GM18520 (cell line): ENCODE measurements around the gene ATR.
"Not testable (repeated sequence)": the region's sequence is repeated elsewhere in the genome, so short reads cannot be mapped to it uniquely, and the experiment has no call there.

Experiments
- ATAC-seq: cut with Tn5 transposase; IDR thresholded peaks from one replicate; pipeline ENCODE4 v1.9.1; 2021; ENCODE audit not compliant: unreplicated experiment

ATR gene

DNA sequence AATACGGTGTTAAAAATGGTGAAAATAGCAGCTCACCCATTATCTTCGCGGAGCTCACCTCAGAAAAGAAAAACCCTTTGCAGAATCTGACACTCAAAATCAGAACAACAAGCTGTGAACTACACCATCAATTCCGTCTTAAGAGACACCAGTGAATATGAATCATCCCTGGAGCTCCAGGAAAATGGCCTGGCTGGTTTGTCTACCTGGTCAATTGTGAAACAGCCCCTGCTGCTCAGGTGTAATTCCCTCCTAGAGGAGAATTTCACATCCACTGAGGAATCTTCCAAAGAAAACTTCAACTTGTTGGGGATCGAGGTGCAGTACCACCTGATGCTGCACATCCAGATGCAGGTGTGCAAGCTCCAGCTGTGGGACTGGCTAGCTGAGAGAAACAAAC, 127.7 kb downstream of the ATR start:
- no peak for ATAC-seq

DNA sequence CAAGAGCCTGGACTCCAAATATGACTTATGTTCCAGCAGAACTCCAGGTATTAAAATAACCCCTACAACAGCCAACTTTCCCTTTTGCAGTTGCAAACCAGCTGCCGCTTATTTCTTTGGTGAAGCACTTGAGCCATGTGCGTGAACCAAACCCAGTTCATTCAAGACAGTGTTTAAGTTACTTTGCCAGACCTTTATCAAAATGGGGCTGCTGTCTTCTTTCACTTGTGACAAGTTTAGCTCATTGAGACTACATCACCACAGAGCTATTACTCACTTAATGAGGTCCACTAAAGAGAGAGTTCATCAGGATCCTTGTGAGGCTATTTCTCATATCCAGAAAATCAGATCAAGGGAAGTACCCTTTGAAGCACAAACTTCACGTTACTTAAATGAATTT, 128.3 kb downstream of the ATR start:
- no peak for ATAC-seq

DNA sequence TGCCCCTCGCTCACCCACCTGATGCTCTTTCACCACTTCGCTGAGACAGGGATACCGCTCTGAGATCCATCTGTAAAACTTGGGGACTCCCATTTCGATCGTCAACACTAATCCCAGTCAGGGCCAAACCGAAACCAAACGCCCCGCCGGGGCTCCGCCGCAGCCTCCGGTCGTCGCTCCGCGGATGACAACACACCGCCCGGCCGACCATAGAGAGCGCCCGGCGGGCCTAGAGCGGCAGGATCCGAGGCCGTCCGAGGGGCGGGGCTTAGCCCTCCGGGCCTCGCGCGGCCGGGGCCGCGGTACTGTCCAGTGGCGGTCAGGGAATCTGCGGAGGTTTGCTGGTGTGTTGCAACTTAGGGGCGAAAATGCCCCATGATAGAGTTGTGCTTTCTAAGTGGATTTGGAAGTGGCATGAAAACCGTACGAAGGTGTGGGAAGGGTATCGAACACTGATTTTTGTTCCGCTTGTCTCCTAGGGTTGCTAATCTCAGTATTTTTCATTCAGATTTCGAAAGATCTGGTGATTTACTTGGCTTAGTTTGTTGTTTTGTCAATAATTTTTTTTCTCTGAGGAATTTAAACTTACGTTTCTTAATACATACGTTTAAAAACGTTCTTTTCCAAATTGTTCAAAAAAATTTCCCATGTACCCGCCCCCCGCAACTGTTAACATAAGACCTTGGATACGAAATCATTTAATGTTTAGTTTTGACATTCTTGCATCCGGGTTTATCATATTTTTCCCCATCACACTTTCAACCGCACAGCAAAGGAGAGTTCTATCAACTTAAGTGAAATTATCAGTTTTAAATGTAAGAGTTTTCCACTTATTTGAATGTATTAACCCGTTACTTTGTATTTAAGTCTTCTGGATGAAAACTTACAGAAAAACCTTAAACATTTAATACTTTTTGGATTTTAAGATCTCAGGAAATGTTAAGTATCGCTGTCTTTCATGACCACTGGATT, 130.4 kb downstream of the ATR start, which contains the start of gene XRN1:
XRN1 (minus strand) TSS at position 186 of the 972 bp plus-strand sequence; CDS start at position 93, 93 bp downstream.
- peak; percentile 78 for ATAC-seq

DNA sequence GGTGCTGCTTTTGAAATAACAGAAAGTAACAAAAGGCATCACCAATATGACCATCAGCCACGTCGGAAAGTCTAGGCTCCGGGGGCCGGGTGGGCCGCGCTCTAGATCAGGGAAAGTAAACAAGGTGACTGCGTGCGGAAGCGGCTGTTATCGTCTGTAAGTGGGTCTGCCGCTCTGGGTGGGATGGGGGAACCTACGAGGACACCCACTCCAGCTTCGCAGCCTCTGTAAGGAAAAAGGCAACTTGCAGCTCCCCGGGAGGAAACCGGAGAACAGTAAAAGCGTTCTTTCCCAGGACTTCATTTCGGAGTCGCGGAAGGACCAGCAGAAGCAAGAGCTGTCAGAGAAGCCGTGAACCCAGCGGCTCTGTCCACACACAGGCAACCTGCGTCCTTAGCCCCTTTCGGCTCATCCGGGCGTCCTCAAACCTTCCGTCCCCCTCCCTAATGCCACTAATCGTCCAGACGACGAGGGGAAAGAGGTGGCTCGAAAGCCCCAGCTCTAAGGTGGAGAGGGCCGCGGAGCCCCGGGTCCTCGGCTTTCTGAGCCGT, 131.2 kb downstream of the ATR start:
- ATAC-seq, result no peak

DNA sequence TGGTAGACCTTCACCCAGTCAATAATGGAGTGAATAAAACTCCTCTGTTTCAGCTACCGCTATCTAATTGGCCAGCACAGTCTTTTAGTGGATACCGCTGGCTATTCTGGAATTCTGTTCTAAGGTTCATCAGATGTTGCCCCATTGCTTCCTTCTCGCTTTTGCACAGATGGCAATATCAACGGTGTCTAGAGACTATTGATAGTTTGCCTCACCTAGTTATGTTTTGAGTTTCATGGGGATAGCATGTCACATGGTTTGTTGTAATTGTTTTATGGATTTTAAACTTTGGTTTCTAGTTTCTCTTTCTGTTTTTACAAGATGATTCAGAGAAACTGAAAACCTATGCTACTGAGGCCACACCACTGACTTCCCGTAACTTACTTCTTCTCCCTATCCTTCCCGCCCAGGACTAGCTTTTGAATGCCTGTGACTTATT, 132.7 kb downstream of the ATR start:
- peak; percentile 48 for ATAC-seq

DNA sequence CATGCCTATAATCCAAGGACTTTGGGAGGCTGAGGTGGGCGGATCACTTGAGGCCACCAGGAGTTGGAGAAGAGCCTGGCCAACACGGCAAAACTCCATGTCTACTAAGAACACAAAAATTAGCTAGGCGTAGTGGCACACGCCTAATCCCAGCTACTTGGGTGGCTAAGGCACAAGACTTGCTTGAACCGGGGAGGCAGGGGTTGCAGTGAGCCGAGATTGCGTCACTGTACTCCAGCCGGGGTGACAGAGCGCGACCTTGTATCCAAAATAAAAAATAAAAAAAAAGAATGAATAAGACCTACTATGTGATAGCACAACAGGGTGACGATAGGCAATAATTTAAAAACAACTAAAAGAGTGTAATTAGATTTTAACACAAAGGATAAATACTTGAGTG, 134.2 kb downstream of the ATR start:
- ATAC-seq, result no peak

DNA sequence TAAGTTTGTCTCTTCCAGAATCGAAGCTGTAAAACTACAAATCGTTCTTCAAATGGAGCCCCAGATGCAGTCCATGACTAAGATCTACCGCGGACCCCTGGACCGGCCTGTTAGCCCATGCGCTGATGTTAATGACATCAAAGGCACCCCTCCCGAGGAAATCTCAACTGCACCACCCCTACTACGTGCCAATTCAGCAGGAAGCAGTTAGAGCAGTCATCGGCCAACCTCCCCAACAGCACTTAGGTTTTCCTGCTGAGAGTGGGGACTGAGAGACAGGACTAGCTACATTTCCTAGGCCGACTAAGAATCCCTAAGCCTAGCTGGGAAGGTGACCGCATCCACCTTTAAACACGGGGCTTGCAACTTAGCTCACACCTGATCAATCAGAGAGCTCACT, 135.5 kb downstream of the ATR start:
- ATAC-seq, result not testable (repeated sequence)

DNA sequence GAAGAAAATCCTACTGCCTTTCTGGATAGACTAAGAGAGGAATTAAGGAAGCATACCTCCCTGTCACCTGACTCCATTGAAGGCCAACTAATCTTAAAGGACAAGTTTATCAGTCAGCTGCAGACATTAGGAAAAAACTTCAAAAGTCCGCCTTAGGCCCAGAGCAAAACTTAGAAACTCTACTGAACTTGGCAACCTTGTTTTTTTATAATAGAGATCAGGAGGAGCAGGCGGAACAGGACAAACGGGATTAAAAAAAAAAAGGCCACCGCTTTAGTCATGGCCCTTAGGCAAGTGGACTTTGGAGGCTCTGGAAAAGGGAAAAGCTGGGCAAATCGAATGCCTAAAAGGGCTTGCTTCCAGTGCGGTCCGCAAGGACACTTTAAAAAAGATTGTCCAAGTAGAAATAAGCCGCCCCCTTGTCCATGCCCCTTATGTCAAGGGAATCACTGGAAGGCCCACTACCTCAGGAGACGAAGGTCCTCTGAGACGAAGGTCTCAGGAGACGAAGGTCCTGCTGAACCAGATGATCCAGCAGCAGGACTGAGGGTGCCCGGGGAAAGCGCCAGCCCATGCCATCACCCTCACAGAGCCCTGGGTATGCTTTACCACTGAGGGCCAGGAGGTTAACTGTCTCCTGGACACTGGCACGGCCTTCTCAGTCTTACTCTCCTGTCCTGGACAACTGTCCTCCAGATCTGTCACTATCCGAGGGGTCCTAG, 138.9 kb downstream of the ATR start:
- not testable (repeated sequence) for ATAC-seq

DNA sequence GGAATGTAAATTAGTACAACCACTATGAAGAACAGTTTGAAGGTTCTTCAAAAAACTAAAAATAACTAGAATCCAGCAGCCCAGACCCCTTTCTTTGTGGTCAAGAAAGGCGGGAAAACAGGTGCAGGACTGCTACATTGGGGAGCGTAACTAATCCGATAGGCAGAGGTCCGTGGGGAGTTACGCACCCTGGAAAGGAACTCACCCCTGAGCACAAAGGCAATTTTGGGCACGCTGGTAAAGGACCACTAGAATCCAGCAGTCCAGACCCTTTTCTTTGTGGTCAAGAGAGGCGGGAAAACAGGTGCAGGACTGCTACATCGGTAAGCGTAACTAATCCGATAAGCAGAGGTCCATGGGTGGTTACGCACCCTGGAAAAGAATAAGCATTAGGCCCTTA, 140.4 kb downstream of the ATR start:
- ATAC-seq, result not testable (repeated sequence)

DNA sequence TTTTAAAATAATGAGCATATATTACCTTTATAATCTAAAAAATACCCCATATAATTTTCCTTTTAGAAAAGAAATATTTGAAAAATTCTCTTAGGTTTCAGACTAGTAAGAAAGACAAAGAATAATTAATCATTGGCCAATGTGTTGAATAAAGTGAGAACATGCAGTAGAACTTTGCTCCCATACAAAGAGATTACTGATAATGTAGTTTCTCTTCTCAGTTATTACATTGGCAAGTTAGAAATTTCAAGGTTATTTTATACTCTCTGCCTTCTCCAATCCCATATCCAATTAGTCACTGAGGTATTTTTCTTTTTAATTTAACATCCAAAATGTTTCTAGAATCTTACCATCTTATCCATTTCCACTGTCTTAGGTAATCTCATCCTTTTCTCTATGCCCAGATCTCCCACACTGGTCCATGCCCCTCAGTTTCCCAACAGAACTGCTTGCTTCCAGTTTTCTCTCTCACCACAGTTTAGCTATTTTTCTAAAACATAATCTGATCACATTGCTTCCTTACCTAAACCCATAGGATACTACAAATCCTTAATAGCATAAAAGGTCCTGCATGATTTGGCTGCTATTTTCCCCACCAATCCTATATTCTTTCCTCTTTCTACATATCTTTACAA, 141.5 kb downstream of the ATR start:
- no peak for ATAC-seq

DNA sequence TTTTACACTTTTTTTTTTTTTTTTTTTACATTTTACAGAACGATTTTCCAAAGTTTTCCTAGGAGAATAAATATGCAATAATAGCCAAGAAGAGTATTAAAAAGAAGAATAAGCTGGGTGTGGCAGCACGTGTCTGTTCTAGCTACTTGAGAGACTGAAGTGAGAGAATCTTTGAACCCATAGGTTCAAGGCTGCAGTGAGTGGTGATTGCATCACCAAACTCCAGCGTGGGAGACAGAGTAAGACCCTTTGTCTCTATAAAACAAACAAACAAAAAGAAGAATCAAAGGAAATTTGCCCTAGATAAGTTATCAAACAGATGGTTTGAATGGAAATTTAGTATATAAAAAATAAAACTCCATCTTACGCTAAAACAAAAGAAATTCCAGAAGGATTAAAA, 144.0 kb downstream of the ATR start:
- ATAC-seq, result no peak

DNA sequence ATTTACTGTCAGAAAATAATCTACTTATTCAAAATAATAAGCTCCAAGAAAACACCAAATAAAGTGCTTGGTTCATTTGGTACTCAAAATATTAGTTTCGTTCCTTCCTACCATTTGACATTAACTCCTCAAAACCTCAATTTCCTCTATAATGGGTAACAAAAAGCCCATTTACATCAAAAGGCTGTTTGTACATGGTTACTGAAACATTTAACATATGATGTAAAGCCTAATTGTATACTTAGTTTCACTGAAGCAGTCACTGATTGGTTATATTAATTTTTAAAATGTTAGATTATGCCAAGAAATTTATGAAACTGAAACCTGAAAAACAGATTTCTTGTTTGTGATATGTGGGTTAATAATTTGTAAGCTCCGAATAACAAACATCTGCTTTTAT, 145.4 kb downstream of the ATR start:
- ATAC-seq, result no peak

DNA sequence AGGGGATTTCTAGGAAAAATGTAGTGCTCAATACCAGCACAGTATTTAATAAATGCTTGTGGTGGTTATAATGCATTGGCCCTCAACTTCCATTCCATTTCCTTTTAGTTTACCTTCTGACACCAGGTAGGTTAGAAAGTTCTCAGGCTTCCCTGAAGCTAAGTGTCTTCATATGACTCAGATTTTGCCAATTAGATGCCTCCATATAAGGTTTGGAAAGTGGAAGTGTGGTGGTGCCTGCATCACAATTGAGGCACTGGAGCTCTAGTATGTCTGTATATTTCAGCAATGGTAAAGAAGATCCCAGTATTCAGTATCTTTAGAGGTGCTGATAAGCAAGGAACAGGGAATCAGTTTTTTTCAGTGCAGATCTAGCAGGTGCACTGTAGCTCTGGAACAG, 149.0 kb downstream of the ATR start:
- no peak for ATAC-seq

DNA sequence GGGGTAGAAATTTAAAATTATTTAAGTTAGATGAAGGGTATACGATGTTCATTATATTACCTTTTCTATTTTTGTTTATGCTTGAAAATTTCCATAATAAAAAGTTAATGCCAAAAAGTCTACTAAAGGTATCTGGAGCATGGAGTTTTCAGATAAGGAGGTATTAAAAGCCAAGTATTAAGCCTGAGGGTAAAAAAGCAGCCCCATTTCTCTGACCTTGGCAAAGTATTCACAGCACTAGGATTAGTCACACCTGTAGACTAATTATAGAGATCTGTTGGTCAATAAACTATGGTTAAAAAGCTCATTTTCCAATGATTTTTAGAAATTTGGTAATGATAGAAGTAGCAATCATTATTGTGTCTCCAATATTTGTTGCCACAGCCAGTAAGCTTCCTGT, 153.8 kb downstream of the ATR start:
- ATAC-seq, result no peak

DNA sequence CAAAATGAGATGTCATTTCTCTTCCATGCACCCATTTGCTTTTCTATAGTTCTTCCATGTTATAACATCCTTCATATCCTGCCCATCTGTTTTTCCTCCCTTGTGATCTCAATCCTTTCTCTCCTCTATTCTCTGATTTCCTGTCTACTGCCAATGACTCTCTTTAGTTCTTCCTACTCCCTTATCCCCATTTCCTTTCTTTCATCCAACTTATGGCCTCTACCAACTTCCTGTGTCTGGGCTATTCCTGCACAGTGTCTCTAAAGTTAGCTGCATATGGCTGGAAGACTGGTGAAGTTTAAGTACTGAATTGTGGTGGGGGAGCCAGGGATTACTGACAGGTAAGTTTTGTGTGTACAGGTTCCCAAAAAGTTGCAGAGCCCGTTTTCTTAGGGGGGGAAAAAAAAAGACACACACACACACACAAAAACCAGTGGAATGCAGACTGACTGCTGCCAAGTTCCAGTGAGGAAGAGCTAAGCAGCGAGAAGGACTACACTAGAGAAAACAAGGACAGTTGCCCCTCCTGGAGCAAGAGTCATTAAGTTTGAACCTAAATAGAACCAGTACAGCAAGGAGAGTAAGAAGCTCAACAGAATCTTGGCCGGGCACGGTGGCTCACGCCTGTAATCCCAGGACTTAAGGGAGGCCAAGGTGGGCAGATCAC, 159.5 kb downstream of the ATR start:
- ATAC-seq, result no peak

DNA sequence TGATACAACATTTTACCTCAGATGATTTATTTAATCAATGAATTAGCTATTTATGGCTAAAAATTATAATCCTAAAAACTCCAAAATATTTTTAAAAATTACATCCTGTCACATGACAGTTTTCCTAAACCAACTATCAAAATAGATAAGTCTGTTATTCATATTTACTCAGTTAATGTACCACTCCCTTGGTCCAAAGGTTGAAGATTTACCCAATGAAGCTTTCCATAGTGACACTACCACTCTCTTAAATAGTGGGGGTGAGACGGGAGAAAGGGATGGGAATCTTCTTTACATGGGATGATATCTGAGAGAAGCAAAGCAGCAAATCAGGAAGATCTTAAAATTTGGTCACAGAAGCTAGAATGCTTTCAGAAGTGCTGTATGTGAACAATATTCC, 161.2 kb downstream of the ATR start:
- no peak for ATAC-seq

DNA sequence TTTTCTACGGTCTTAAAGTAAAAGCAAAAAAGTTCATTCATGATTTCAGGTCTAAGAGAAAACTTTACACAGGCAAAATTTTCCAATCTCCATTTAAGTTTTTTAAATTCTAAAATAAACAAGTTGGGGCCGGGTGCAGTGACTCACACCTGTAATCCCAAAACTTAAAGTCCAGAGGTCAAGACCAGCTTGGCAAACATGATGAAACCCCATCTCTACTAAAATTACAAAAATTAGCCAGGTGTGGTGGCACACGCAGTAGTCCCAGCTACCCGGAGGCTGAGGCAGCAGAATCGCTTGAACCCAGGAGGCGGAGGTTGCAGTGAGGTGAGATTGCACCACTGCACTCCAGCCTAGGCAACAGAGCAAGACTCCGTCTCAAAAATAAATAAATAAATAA, 178.0 kb downstream of the ATR start:
- not testable (repeated sequence) for ATAC-seq
